ENCODE data around the gene TMEM200A.
"Not testable (repeated sequence)": the region's sequence is repeated elsewhere in the genome, so short reads cannot be mapped to it uniquely, and the experiment has no call there.

TMEM200A gene

DNA sequence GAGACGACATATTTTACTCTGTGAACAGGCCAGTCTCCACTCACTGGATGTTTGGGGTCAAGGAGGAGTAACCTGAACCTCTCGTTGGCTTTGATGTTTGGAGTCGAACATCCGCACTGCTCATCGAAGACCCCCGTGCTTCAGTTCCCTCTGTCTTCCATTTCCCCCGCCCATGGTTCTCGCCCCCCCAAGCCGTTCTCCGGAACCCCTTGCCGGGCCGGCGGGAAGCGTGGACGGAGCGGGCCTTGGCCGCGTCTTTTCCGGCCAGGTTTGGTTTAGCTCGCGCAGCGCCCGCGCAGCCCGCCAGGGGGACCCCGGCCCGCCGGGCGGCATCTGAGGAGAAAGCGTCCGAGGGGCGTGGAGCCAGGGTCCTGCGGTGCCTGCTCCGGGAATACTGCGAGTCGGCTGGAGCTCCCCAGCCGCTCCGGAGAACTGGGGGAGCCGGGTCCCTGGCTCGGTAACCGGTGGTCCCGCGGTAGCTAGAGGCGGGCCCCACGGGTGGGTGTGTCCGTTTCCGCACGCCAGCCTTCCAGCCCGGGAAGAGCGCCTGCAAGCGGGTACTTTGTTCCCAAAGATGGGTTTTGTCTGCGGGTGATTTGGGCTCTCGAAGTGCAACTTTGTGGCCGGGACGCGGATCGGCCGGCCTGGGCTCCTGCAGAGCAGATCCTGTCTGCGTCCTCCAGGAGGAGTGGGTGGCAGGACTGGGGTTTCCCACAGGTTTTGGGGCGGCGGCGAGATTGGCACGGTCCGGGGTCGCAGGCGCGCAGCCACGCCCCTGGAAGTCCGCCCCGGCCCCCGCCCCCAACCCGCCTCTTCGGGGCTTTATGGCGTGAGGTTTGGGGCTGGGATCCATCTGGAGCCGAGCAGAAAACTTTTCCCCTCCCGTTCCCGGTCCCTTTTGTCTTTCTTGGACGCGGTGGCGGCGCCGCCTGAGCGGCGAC, at the start of gene TMEM200A:
Gene TMEM200A, plus strand, starts transcription at position 852 of the 941 bp plus-strand sequence. CDS start 74,406 bp downstream, outside the sequence.
- peak within 1 kb of the TSS; percentile 83 for H3K4me3 ChIP-seq (ENCODE audit: low read depth, low read length)
- TF ChIP-seq, protein P1, sequence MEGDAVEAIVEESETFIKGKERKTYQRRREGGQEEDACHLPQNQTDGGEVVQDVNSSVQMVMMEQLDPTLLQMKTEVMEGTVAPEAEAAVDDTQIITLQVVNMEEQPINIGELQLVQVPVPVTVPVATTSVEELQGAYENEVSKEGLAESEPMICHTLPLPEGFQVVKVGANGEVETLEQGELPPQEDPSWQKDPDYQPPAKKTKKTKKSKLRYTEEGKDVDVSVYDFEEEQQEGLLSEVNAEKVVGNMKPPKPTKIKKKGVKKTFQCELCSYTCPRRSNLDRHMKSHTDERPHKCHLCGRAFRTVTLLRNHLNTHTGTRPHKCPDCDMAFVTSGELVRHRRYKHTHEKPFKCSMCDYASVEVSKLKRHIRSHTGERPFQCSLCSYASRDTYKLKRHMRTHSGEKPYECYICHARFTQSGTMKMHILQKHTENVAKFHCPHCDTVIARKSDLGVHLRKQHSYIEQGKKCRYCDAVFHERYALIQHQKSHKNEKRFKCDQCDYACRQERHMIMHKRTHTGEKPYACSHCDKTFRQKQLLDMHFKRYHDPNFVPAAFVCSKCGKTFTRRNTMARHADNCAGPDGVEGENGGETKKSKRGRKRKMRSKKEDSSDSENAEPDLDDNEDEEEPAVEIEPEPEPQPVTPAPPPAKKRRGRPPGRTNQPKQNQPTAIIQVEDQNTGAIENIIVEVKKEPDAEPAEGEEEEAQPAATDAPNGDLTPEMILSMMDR (IDR thresholded peaks at IDR 0.05; ENCODE audit: insufficient read depth, low read depth, low read length, missing control alignments) = peak; percentile 82
- peak; percentile 46 for DNase-seq (ENCODE audit: low read depth)

DNA sequence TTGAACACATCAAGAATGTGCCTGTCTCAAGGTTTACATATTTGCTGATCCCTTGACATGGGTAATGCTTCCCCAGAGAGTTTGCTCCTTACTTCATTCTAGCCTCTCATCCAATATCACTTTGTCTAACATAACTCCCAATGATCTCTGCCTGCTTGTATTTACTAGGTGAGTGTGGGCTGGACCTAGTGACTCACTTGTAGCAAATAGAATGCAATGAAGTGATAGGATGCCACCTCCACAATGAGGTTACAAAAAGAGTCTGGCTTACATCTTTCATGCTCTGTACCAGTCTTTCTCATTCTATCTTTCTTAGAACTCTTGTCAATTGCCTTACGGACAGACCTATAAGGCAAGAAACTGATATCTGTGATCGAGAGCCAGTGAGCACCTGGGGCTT, 44.9 kb upstream of the TMEM200A start:
- no peak for DNase-seq (ENCODE audit: low read depth)
- no peak overlapping the region for H3K4me3 ChIP-seq (ENCODE audit: low read depth, low read length)
- TF ChIP-seq, protein P1 (IDR thresholded peaks at IDR 0.05; ENCODE audit: insufficient read depth, low read depth, low read length, missing control alignments) = no peak

DNA sequence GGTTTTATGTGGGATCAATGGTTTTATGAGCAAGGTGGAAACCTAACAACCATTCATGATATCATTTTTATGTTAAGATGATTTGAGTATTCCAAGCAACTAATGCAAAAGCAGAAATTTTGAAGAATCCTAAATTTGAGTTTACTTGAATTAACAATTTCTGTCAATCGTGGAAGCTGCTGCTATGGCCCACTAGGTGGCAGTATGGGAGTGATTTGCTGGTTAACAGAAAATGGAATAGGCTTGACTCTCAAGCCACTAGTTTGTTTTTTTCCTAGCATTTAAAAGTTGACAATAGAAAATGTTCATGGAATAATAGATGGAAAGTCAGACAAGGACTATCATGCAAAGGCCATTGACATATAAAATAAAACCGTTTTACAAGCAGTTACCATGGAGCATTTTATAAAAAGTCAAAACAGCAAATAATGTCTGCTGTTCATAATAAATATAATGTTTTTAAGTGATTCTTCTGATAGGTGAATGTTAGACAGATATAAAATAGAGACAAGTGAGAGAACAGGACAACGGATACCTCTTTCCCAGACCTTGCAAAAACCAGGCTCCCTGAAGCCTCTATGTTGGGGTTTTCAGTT, 43.0 kb upstream of the TMEM200A start:
- TF ChIP-seq, protein P1 (IDR thresholded peaks at IDR 0.05; ENCODE audit: insufficient read depth, low read depth, low read length, missing control alignments) = peak; percentile 73
- DNase-seq (ENCODE audit: low read depth) = peak; percentile 75
- H3K4me3 ChIP-seq (ENCODE audit: low read depth, low read length) = no peak overlapping the region

DNA sequence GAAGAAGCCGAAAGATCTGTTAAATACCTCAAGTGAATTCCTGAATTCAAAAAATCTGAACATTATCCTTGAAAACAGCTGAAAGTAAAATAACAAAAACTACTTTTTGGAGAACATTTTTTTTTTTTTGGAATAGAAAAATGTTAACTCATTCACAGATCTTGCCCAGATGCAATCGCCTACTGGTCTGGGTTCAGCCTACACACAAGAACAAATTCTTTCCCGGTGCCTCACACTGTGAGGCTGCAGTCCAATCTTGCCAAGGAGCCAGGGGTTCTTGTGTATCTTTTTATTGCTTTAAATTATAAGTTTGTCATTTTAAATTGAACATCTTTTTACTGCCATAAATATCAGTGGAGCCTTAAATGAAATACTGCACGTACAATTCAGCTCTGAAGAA, 41.2 kb upstream of the TMEM200A start:
- DNase-seq (ENCODE audit: low read depth) = no peak
- TF ChIP-seq, protein P1 (IDR thresholded peaks at IDR 0.05; ENCODE audit: insufficient read depth, low read depth, low read length, missing control alignments) = no peak
- H3K4me3 ChIP-seq (ENCODE audit: low read depth, low read length) = no peak overlapping the region

DNA sequence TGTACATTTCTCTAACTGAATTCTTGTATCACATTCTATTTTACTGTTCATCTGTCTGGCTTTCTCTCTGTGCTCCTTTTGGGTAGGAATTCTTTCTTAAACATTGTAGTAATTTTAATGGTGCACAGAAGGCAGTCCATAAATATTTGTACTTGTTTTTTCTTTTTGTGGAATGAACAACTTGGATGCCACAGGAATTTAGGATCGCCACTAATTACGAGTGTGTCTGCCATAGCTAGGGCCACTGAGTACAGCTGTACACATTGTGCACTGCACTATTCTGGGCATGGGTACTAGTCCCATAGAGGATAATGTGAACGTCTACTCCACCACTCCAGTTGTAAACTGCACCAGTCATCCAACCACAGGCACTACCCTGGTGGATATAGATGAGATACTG, 39.3 kb upstream of the TMEM200A start:
- TF ChIP-seq, protein P1 (IDR thresholded peaks at IDR 0.05; ENCODE audit: insufficient read depth, low read depth, low read length, missing control alignments) = no peak
- H3K4me3 ChIP-seq (ENCODE audit: low read depth, low read length) = no peak overlapping the region
- no peak for DNase-seq (ENCODE audit: low read depth)

DNA sequence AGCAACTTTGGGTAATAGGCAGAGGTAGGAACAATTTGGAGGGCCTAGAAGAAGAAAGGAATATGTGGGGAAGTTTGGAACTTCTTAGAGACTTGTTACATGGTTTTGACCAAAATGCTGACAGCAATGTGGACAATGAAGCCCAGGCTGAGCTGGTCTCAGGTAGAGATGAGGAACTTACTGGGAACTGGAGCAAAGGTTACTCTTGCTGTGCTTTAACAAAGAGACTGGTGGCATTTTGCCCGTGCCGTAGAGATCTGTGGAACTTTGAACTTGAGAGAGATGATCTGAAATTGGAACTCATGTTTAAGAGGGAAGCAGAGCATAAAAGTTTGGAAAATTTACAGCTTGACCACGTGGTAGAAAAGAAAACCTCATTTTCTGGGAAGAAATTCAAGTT, 28.3 kb upstream of the TMEM200A start:
- no peak for DNase-seq (ENCODE audit: low read depth)
- H3K4me3 ChIP-seq (ENCODE audit: low read depth, low read length) = no peak overlapping the region
- TF ChIP-seq, protein P1 (IDR thresholded peaks at IDR 0.05; ENCODE audit: insufficient read depth, low read depth, low read length, missing control alignments) = no peak

DNA sequence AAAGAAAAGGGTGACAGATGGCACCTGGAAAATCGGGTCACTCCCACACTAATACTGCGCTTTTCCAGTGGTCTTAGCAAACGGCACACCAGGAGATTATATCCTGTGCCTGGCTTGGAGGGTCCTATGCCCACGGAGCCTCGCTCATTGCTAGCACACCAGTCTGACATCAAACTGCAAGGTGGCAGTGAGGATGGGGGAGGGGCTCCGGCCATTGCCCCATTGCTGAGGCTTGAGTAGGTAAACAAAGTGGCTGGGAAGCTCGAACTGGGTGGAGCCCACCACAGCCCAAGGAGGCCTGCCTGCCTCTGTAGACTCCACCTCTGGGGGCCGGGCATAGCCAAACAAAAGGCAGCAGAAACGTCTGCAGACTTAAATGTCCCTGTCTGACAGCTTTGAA, 19.5 kb upstream of the TMEM200A start:
- DNase-seq (ENCODE audit: low read depth); H3K4me3 ChIP-seq (ENCODE audit: low read depth, low read length): not testable (repeated sequence)

Measured in GM12865 (cell line).